Tibial nerve (tissue), 4 donors: ENCODE data around the gene LY6G5B.
A peak's percentile ranks its signal among the peaks of the same experiment; 100 is the strongest.

ENCODE experiments used
- EP300 ChIP-seq, 2 donors: sonication (generic); formaldehyde crosslinking; IDR thresholded peaks; one replicate each; pipeline ENCODE4 v1.6.1; 2017; ENCODE audit warnings: antibody characterized with exemption in 2 of 2, mild to moderate bottlenecking in 1 of 2
- POLR2A ChIP-seq, 2 donors: fragments of 450-650 bp; IDR thresholded peaks; one replicate each; pipeline ENCODE4 v1.6.1; 2017; ENCODE audit warnings: antibody characterized with exemption in 2 of 2, mild to moderate bottlenecking in 2 of 2, moderate library complexity in 2 of 2
- TF ChIP-seq, protein P1 (sequence below), 5 experiments: fragments of 200-600 bp in 3 of 5; fragments of 450-650 bp in 2 of 5; sonication (generic) in 3 of 5; IDR thresholded peaks; one replicate each; pipeline ENCODE4 v1.5.1; 2016 to 2019; ENCODE audit warnings: antibody characterized with exemption in 5 of 5, mild to moderate bottlenecking in 3 of 5, moderate library complexity in 2 of 5

DNA sequence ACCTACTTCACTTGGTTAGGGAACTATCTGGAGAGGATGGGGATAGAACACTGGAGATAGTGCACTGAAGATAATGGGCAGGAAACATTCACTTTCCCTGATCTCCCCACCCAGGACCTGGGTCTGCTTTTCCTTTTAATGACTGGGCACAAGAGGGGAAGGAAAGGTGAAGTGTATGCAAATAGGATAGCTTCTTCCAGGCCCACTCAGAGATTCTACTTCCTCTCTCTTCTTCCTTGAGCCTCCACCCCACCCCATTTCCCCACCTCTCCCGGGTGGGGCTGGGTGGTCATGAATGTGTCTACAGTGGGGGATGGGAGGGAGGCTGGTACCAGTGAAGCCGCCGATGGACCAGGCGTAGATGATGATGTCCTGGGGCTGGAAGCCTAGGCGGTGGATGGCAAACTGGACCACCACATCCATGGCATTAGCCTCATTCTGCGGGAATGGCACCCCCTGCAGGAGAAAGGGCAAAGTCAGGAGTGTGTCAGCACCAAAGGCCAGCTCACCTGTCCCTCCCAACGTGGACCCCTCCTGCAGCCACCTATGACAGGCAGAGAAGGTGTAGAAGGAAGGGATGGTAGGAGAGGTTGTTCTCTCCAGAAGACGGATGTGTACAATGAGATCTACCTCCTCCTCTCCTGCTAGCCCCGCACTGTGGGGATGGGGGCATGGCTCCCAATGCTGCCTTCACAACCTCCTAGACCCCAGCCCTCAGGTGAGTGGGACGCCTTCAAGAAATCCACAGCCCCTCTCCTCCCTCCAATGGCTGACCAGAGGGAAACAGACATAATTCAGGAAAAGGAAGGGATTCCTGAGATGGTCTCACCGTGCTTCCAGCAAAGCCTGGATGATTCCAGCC lies 19.7 kb downstream of the LY6G5B start:
- TF ChIP-seq, protein P1, sequence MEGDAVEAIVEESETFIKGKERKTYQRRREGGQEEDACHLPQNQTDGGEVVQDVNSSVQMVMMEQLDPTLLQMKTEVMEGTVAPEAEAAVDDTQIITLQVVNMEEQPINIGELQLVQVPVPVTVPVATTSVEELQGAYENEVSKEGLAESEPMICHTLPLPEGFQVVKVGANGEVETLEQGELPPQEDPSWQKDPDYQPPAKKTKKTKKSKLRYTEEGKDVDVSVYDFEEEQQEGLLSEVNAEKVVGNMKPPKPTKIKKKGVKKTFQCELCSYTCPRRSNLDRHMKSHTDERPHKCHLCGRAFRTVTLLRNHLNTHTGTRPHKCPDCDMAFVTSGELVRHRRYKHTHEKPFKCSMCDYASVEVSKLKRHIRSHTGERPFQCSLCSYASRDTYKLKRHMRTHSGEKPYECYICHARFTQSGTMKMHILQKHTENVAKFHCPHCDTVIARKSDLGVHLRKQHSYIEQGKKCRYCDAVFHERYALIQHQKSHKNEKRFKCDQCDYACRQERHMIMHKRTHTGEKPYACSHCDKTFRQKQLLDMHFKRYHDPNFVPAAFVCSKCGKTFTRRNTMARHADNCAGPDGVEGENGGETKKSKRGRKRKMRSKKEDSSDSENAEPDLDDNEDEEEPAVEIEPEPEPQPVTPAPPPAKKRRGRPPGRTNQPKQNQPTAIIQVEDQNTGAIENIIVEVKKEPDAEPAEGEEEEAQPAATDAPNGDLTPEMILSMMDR (IDR thresholded peaks at IDR 0.05): peak in 1 of 5 experiments; percentile 27
- TF ChIP-seq POLR2A (IDR thresholded peaks at IDR 0.05) (no peak), EP300 (IDR thresholded peaks at IDR 0.05) (no peak)
